PFSK-1 (cell line): ENCODE results near the gene CNTNAP2.

ENCODE experiments used
- POLR2AphosphoS5 ChIP-seq: IDR thresholded peaks from 2 replicates; pipeline ENCODE4 v1.6.1; 2012; ENCODE audit warnings: low read depth, mild to moderate bottlenecking, control low read depth, low read length, moderate library complexity
- TAF1 ChIP-seq: IDR thresholded peaks from 2 replicates; pipeline ENCODE4 v1.6.1; 2012; ENCODE audit warnings: low read length, control low read depth, borderline replicate concordance; ENCODE audit not compliant: insufficient read depth

GRCh38 chr7:147516391-147516790 lies 1399.8 kb downstream of the CNTNAP2 start:
- TF ChIP-seq POLR2AphosphoS5 (no peak), TAF1 (no peak)
